Mucosa of descending colon (tissue), 3 donors: ENCODE data around the gene HDAC10. TPM values are rescaled to one million over a fixed set of nuclear protein-coding genes. Genes with fewer than 3 reads are reported as not detected.
A peak's percentile ranks its signal among the peaks of the same experiment; 100 is the strongest.

Experiments
- ATAC-seq: fragments of 200-7000 bp; cut with Tn5 transposase; one replicate; pipeline ENCODE4 v1.9.1; 2020; ENCODE audit warnings: mild to moderate bottlenecking, moderate library complexity
- DNase-seq, 3 donors: peaks; one replicate each; pipeline ENCODE4 v3.0.0-alpha.2; 2020
- H3K36me3 ChIP-seq: fragments of 200-600 bp; one replicate; pipeline ENCODE4 v1.8.0; 2021; ENCODE audit warnings: low read depth, mild to moderate bottlenecking
- H3K4me1 ChIP-seq: fragments of 200-600 bp; one replicate; pipeline ENCODE4 v1.8.0; 2021; ENCODE audit warnings: low read depth, mild to moderate bottlenecking
- H3K4me3 ChIP-seq: fragments of 200-600 bp; one replicate; pipeline ENCODE4 v1.8.0; 2021; ENCODE audit warnings: mild to moderate bottlenecking
- H3K9me3 ChIP-seq: fragments of 200-600 bp; one replicate; pipeline ENCODE4 v1.8.0; 2021; ENCODE audit warnings: mild to moderate bottlenecking
- intact Hi-C, 2 donors: fragments of 100-400 bp; cut with DNase I in 1 of 2; cut with micrococcal nuclease in 1 of 2; formaldehyde crosslinking; loops; one replicate each; pipeline versions ENCODE4 v1.11.0 to v1.11.1; 2022; cut with DNase I, micrococcal nuclease
- total RNA-seq, 3 donors: library from RNA; stranded (reverse); fragmentation: NEBNext Ultra II Directional in 2 of 3; extraction: Animal tissue kit (Norgen Biotek cat#: 25700) in 2 of 3; gene quantifications; one replicate each; pipeline versions ENCODE4 v1.2.1 to v1.2.4, GENCODE V29; 2021 to 2023
- TF ChIP-seq, protein P1 (sequence below): fragments of 200-600 bp; IDR thresholded peaks from one replicate; pipeline ENCODE4 v1.8.0; 2022; ENCODE audit warnings: antibody characterized with exemption, mild to moderate bottlenecking
- donor health status: DM: no; HTN: no; CAD: no; lungs with moderate emphysema.
- donor health status: DM: no; HTN: no; CAD: no.
- donor health status: DM: no; HTN: yes; CAD: no.

The HDAC10 gene
- total RNA-seq, 3 donors from 2014 or later: 39.5 to 66.3 (median 47.8) TPM

DNA sequence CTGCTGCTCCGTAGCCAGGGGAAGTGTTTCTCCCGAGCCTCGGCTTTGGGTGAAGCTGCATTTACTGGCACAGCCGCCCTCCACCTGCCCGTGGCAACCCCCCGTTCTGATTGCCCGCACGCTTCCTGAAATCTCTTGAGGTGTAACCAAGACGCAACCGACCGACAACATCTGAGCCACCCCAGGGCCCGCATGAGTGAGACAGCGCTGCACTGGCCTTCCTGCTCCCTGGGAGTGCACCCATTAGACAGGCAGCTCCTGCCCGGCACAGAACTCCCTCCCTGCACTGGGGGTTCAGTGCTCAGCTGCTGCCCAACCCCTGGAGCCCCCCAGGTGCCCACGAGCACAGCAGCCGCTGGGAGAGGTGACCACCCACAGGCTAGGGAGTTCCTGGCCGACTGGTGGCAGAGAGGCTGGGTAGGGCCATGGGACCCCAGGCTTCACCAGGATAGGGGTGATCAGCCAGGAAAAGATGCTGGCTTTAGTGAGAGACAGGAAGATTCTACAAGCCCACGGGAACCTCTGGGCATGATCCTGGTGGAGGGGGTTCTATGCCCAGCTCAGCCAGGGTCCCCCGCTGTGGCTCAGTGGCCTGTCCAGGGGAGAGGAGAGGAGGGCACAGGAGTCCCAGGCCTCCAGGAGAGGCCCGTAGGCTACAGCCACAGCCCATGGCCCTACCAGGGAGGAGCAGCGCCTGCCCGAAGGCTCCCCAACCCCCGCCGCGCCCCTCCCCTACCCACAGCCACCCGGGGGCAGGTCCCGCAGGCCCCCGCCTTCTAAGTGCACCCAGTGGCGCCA, 41.8 kb upstream of the HDAC10 start:
- Histone ChIP-seq H3K36me3 (no peaks in the 10 kb centered on the region), H3K4me3 (no peak overlapping the region), H3K4me1 (peaks cover 40% of the 10 kb centered on the region), H3K9me3 (no peaks in the 10 kb centered on the region)
- TF ChIP-seq, protein P1, sequence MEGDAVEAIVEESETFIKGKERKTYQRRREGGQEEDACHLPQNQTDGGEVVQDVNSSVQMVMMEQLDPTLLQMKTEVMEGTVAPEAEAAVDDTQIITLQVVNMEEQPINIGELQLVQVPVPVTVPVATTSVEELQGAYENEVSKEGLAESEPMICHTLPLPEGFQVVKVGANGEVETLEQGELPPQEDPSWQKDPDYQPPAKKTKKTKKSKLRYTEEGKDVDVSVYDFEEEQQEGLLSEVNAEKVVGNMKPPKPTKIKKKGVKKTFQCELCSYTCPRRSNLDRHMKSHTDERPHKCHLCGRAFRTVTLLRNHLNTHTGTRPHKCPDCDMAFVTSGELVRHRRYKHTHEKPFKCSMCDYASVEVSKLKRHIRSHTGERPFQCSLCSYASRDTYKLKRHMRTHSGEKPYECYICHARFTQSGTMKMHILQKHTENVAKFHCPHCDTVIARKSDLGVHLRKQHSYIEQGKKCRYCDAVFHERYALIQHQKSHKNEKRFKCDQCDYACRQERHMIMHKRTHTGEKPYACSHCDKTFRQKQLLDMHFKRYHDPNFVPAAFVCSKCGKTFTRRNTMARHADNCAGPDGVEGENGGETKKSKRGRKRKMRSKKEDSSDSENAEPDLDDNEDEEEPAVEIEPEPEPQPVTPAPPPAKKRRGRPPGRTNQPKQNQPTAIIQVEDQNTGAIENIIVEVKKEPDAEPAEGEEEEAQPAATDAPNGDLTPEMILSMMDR: no peak
- intact Hi-C loops: no loop called here
- DNase-seq: no peak
- peak; percentile 10 for ATAC-seq

GRCh38 chr22:50289942-50290630, 39.0 kb upstream of the HDAC10 start:
- no peak for ATAC-seq
- intact Hi-C loops: no loop called here
- Histone ChIP-seq H3K36me3 (peaks cover 8% of the 10 kb centered on the region), H3K9me3 (no peaks in the 10 kb centered on the region), H3K4me3 (no peak overlapping the region), H3K4me1 (peaks cover 26% of the 10 kb centered on the region)
- no peak for DNase-seq
- TF ChIP-seq, protein P1: no peak

DNA sequence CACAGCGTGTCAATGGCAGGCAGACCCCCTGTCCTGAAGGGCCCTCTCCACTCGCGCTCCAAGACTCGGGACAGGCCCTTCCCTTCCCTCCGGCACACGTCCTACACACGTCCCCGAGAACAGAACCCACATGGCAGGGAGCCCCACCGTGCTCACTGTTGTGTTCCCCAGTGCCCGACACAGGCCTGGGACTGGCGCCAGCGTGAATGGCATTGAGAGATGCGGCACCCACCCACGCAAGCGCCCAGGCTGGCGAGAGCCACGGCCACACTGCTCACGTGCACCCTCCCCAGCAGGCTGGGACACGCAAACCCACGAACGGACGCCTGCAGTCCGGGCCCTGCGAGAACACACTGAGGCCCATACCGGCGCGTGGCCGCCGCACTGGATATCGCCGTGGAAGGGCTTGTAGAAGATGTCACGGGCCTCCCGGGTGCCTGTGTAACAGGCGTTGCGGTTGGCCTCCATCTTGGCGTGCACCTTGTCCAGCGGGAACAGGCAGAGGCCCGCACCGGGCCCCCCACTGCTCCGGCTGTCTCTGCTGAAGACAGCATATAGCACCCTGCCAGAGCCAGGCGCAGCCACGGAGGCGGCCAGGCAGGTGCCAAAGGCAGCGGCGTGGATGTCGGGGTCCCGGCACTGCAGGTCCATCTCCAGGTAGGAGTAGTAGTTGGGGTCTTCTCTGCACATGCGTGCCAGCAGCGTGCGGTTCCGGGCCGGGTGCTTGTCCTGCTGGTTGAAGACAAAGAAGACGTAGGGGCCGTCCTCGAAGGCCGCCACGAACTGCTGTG, 38.3 kb upstream of the HDAC10 start:
- Histone ChIP-seq H3K4me3 (no peak overlapping the region), H3K36me3 (peaks cover 8% of the 10 kb centered on the region), H3K9me3 (no peaks in the 10 kb centered on the region), H3K4me1 (peaks cover 20% of the 10 kb centered on the region)
- intact Hi-C loops: no loop called here
- DNase-seq: no peak
- no peak for ATAC-seq
- TF ChIP-seq, protein P1: no peak

DNA sequence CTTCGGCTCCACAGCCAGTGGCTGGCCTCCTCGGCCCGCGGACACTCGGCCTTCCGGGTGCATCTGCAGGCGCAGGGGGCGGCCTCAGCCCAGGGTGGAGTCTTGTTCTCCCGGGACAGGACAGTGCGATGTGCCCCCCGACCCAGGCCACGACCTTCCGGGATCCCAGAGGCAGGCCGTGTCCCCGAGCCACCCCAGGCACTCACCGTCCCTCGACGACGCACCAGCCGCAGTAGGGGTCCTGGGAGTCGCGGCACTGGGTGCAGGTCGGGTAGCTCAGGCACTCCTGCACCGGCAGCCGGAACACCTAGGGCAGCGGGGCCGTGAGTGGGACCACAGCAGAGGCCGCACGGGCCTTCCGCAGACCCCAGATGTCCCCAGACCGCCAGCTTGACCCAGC, 36.7 kb upstream of the HDAC10 start:
- no peak for ATAC-seq
- Histone ChIP-seq H3K36me3 (peaks cover 12% of the 10 kb centered on the region), H3K9me3 (no peaks in the 10 kb centered on the region), H3K4me1 (peaks cover 5% of the 10 kb centered on the region), H3K4me3 (no peak overlapping the region)
- TF ChIP-seq, protein P1: no peak
- no peak for DNase-seq
- intact Hi-C loops: no loop called here

DNA sequence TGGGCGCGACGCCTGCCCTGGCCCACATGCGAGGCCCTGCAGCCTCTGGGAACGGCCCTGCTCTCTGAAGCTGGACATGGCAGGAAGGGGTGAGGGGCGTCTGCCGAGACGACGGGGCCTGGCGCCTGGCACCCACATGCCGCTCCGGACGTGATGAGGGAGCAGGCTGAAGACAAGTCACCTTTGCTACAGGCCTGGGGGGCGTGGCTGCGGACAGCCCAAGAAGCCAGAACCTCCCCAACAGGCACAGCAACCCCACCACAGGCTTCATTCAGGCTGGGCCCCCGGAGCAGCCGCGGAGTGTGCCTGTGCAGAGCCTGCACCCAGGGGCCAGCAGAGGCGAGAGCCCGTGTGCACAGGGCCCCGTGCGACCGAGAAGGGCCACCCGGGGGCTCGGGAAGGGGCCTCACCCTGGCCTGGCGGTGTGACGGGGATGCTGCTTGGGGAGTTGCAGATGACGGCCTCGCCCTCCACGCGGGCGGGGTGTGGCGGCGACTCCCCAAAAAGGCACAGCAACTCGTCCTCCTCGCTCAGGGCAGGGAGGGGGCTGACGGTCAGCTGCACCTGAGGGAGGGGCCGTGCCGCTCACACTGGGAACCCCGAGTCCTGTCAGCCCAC, 35.7 kb upstream of the HDAC10 start:
- H3K9me3 ChIP-seq: no peaks in the 10 kb centered on the region
- TF ChIP-seq, protein P1: no peak
- no peak overlapping the region for H3K4me3 ChIP-seq
- intact Hi-C loops: no loop called here
- peaks cover 12% of the 10 kb centered on the region for H3K36me3 ChIP-seq
- ATAC-seq (no peak), DNase-seq (no peak)
- no peaks in the 10 kb centered on the region for H3K4me1 ChIP-seq
